Retinal pigment epithelial cell (primary cell): ENCODE results near the gene FUT7.

Source experiments
- DNase-seq: peaks from one replicate; pipeline ENCODE4 v3.0.0-alpha.2; 2010; ENCODE audit warnings: low read depth
- H3K4me3 ChIP-seq: 2 replicates; pipeline ENCODE4 v1.5.1; 2011; ENCODE audit warnings: mild to moderate bottlenecking, low read length, control low read depth, moderate library complexity
- TF ChIP-seq, protein P1 (sequence below): conservative IDR thresholded peaks from 2 replicates; pipeline ENCODE4 v1.5.1; 2011; ENCODE audit warnings: low read depth, low read length, control low read depth, inconsistent platforms

FUT7 gene

DNA sequence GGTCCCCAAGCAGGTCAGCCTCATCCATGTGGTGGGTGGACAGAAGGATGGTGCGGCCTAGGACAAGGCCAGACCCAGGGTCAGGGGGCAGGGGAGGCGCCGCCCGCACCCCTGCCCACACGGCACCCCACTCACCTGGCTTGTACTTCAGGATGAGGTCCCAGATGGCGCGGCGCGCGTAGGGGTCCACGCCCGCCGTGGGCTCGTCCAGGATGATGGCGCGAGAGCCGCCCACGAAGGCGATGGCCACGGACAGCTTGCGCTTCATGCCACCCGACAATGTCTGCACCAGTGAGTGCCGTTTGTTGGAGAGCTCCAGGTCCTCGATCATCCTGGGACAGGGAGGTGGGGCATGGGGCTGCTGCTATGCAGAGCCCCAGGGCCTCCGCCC is 16.4 kb downstream of the FUT7 start:
- no peak overlapping the region for H3K4me3 ChIP-seq
- TF ChIP-seq, protein P1, sequence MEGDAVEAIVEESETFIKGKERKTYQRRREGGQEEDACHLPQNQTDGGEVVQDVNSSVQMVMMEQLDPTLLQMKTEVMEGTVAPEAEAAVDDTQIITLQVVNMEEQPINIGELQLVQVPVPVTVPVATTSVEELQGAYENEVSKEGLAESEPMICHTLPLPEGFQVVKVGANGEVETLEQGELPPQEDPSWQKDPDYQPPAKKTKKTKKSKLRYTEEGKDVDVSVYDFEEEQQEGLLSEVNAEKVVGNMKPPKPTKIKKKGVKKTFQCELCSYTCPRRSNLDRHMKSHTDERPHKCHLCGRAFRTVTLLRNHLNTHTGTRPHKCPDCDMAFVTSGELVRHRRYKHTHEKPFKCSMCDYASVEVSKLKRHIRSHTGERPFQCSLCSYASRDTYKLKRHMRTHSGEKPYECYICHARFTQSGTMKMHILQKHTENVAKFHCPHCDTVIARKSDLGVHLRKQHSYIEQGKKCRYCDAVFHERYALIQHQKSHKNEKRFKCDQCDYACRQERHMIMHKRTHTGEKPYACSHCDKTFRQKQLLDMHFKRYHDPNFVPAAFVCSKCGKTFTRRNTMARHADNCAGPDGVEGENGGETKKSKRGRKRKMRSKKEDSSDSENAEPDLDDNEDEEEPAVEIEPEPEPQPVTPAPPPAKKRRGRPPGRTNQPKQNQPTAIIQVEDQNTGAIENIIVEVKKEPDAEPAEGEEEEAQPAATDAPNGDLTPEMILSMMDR = no peak
- DNase-seq = no peak

DNA sequence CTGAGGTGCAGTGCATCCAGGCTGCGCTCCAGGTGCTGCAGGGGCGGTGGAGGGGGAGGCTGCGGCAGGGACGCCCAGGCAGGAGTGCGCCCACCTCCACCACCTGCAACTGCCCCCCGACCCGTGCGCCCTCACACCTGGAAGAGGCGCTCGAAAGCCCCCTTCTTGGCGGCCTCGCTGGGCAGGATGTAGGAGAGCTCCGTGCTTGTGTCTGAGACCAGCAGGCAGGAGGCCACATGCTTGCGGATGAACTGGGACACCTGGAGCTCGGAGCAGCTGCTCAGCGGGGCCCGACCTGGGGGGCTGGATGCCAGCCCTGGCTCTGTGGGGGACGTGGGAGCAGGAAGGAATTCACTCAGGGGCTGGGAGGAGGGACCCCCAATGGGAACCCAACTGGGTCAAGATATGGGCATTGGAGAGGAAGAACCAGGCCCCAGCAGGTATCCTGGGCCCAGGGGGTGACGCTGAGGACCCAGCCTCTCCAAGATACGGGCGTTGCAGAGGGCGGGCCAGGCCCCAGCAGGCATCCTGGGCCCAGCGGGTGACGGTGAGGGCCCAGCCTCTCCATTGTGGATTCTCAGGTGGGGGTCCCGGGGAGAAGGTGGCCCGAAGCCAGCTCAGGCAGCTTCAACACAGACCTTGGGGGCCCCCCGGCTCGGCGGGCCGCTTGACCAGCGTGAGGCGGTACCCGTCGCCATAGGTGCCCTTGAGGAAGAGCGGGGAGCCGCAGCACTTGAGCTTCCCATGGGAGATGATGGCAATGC is 16.9 kb downstream of the FUT7 start:
- DNase-seq = no peak
- TF ChIP-seq, protein P1 = no peak
- no peak overlapping the region for H3K4me3 ChIP-seq

DNA sequence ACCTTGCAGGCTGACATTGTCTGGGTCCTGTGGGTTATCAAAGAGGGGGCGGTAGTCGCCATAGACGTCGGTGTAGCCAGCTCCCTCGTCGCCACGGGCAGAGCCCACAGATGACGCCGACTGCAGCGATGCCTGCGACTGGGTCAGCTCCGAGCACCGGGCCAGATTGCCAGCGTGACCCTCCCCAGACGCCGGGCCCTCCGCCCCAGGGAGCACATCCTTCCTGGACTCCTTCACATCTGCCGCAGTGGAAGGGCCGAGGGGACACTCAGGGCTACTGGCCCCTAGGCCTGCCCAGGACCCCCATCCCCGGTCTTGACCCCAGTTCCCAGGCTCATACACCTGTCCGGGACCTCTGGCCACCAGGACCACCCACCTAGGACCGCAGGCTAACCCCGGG is 17.7 kb downstream of the FUT7 start:
- no peak overlapping the region for H3K4me3 ChIP-seq
- DNase-seq = no peak
- TF ChIP-seq, protein P1 = no peak

DNA sequence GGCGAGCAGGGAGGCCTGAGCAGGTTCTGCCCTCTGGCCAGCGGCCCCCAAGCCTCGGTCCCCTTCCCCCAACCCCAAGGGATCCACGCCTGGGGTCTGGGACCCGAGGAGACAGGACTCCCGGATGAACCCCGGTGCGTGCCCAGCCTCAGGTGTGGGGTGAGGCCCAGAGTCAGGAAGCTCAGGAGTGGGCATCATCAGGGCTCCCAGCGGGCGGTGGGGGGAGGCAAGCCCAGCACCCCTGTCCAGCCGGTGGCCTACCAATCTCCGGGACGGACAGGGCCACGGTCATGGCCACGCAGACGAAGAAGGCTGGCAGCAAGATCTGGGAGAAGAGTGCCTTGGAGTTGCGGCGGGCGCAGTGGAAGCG is 18.3 kb downstream of the FUT7 start:
- no peak overlapping the region for H3K4me3 ChIP-seq
- TF ChIP-seq, protein P1 = no peak

DNA sequence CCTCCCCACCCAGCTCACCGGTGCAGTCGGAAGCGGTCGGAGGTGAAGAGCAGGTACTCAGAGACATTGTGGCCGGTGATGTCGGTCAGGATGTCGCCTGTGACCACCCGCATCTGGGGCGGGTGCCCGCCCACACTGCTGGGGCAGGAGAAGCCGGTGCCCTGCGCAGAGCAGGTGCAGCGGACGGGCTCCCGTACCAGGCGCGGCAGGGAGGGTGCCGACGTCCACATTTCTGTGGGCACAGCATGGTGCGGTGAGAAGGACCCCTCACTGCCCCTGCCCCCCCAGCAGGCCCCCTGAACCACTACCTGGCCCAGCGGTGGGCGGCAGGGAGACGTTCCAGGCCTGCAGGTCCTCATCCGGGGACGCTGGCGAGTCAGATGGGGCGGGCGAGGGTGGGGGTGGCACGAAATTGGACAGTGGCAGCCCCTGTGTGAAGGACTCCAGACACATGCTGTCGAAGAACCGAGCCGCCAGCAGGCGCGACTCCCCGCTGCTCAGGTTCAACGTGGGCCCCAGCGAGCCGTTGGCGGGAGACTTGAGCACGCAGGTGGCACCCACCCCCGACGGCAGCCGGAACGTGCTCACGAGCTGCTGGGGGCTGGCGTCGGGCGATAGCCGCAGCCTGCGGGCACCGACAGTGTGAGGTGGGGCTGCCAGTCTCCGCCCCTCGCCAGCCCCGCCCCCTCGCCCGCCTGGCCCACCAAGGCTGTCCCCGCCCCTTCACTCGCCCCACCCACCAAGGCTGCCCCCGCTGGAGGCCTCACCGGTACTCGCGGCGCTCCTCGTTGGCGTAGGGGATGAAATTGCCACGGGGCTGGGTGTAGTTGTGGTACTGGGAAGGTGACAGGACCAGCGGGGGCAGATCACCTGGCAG is 19.0 kb downstream of the FUT7 start:
- H3K4me3 ChIP-seq = no peak overlapping the region
- DNase-seq = no peak
- TF ChIP-seq, protein P1 = no peak

More for the DNA sequence above, 18.3 kb downstream of the FUT7 start:
- DNase-seq = no peak

DNA sequence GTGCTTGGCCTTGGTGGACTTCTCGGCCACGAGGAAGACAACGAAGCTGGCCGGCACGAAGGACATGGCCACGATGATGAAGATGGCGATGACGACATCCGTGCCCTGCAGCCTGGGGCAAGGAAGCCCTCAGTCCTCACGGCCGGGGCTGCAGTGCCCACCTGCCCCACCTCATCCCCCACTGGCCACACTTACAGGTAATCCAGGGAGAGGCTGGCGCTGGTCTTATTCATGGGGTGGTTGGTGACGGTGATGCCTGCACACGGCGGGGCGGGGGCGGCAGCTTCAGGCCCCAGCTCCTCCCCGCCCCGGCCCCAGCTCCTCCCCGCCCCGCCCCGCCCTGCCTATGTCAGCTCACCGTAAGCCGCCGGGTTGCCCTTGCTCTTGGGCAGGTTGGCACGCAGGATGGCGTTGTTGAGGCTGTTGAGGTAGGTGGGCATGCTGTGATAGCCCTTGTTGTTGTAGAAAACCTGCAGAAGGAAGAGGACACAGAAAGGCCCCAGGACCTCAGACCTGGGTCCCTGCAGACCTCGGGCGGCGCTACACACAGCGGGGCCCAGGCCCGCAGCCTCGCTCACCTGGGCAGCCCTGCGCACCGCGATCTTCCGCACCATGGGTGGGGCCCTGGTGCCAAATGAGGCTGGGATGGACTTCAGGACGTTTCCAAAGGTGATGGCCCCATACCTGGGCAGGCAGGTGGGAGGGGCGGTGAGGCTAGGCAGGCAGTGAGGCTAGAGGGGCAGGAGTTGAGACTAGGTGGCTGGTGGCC is 19.8 kb downstream of the FUT7 start:
- no peak overlapping the region for H3K4me3 ChIP-seq
- TF ChIP-seq, protein P1 = no peak
- DNase-seq = no peak
